Measurements from ENCODE around the gene TNFRSF11A.

The TNFRSF11A gene

DNA sequence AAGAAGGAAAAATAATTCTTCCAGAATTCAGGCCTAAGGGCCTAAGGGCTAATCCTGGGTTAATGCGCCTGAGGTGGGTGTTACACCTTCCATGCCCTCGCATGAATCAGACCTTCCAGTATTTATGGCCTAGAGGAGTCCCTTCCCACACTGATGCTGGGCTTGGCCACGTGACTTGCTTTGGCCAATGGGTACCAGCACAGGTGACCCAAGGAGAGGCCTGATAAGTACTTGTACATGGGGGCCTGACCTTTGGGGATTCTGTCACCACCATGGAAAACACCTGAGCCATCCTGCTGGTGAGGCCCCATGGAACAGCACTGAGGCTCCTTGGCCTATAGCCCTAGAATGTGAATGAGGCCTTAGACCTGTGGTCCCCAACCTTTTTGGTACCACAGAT, 79.8 kb downstream of the TNFRSF11A start:
- no peak overlapping the region for H3K4me3 ChIP-seq (replicated peaks; ENCODE audit: low read depth, low read length)
- TF ChIP-seq, protein P1, sequence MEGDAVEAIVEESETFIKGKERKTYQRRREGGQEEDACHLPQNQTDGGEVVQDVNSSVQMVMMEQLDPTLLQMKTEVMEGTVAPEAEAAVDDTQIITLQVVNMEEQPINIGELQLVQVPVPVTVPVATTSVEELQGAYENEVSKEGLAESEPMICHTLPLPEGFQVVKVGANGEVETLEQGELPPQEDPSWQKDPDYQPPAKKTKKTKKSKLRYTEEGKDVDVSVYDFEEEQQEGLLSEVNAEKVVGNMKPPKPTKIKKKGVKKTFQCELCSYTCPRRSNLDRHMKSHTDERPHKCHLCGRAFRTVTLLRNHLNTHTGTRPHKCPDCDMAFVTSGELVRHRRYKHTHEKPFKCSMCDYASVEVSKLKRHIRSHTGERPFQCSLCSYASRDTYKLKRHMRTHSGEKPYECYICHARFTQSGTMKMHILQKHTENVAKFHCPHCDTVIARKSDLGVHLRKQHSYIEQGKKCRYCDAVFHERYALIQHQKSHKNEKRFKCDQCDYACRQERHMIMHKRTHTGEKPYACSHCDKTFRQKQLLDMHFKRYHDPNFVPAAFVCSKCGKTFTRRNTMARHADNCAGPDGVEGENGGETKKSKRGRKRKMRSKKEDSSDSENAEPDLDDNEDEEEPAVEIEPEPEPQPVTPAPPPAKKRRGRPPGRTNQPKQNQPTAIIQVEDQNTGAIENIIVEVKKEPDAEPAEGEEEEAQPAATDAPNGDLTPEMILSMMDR (IDR thresholded peaks at IDR 0.05; ENCODE audit: low read length, missing control alignments), result no peak
- DNase-seq (ENCODE audit: low read depth), result no peak

DNA sequence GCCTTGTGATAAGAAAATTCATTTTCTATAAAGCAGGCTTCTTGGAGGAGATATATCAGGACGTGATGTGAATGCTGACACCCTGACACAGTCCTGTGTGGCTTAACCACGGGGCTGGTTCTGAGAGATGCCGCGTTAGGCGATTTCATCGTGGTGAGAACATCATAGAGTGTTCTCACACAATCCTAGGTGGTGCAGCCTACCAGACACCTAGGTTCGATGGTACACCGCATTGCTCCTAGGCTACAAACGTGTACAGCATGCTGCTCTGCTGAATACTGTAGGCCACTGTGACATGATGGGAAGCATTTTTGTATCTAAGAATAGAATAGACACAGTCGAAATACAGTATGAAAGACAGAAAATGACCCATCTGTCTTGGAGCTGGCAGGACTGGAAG, 82.5 kb downstream of the TNFRSF11A start:
- no peak for DNase-seq (ENCODE audit: low read depth)
- H3K4me3 ChIP-seq (replicated peaks; ENCODE audit: low read depth, low read length), result no peak overlapping the region
- TF ChIP-seq, protein P1 (IDR thresholded peaks at IDR 0.05; ENCODE audit: low read length, missing control alignments), result no peak

DNA sequence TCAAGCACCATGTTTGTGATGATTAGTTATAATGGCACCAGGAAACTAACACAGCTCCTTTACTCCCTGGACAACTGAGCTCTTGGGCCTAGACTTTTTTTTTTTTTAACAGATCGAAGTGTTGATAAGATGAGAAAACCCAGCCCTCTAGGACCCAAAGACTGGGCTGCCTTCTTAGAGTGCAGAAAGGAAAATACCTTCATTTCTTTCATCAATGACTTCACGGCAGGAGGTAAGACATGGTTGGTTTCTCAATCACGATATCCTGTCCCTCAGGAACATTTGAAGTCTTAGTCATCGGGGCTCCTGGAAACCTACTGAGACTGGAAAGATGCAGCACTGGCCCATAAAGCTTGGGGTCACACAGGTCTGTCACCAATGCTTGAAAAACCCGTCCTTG, 84.7 kb downstream of the TNFRSF11A start:
- no peak overlapping the region for H3K4me3 ChIP-seq (replicated peaks; ENCODE audit: low read depth, low read length)
- TF ChIP-seq, protein P1 (IDR thresholded peaks at IDR 0.05; ENCODE audit: low read length, missing control alignments), result no peak
- no peak for DNase-seq (ENCODE audit: low read depth)

- no peak overlapping the region for H3K4me3 ChIP-seq (replicated peaks; ENCODE audit: low read depth, low read length)
- DNase-seq (ENCODE audit: low read depth), result no peak
- TF ChIP-seq, protein P1 (IDR thresholded peaks at IDR 0.05; ENCODE audit: low read length, missing control alignments), result no peak
Measured at GRCh38 chr18:62412231-62412979, 87.3 kb downstream of the TNFRSF11A start.

DNA sequence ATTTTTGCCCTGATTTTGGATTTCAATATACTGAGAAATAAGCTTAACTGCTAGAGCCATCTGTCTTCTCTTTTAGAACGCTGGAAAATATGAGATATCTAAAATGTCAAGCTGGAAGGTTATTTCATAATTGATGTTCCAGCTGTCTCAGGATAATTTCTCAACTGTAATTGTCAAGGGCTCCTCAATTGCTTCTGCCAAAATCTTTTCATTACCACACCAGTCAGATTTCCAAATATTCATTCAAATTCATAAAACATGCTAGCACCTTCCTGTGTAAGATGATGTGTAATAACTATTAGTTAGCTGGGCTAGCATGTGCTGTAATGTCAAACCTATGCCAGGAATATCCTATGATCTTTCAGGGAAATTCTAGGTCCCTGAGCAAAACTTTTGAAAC, 88.1 kb downstream of the TNFRSF11A start:
- TF ChIP-seq, protein P1 (IDR thresholded peaks at IDR 0.05; ENCODE audit: low read length, missing control alignments), result no peak
- H3K4me3 ChIP-seq (replicated peaks; ENCODE audit: low read depth, low read length), result no peak overlapping the region
- no peak for DNase-seq (ENCODE audit: low read depth)

GRCh38 chr18:62418258-62418657, 93.1 kb downstream of the TNFRSF11A start:
- DNase-seq (ENCODE audit: low read depth), result no peak
- no peak overlapping the region for H3K4me3 ChIP-seq (replicated peaks; ENCODE audit: low read depth, low read length)
- TF ChIP-seq, protein P1 (IDR thresholded peaks at IDR 0.05; ENCODE audit: low read length, missing control alignments), result no peak

DNA sequence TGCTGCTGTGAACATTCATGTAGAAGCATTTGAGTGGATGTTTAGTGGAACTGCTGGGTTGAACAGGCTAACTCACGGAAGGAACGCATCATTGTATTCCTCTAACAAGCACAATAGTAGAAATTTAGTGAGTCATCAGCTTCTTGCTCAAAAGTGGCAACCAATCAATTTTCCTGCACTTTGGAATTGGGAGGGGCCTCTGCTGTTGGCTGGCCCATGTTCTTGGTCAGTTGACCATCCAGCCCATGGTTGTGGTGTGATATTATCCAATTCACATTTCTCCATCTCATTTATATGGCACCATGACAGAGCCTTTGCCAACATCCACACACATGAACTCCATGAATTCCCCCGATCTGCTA, 95.0 kb downstream of the TNFRSF11A start:
- TF ChIP-seq, protein P1 (IDR thresholded peaks at IDR 0.05; ENCODE audit: low read length, missing control alignments), result no peak
- DNase-seq (ENCODE audit: low read depth), result peak; percentile 49
- H3K4me3 ChIP-seq (replicated peaks; ENCODE audit: low read depth, low read length), result no peak overlapping the region

All from fibroblast of pulmonary artery (primary cell).